ENCODE data around the gene VILL.
"Not testable (repeated sequence)": the region's sequence is repeated elsewhere in the genome, so short reads cannot be mapped to it uniquely, and the experiment has no call there.

Gene VILL

DNA sequence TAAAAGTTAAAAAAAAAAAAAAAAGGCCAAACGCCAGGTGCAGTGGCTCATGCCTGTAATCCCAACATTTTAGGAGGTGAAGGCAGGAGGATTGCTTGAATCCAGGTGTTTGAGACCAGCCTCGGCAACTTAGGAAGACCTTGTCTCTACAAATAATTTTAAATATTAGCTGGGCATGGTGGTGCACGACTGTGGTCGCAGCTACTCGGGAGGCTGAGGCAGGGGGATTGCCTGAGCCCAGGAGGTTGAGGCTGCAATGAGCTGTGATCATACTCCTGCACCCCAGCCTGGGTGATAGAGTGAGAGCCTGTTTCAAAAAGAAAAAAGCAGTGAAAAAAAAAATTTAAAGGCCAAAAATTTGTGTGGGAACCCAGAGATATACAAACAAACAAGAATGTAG is 45.7 kb downstream of the VILL start:
- DNase-seq (ENCODE audit: low read depth in 2 of 2), result no peak

DNA sequence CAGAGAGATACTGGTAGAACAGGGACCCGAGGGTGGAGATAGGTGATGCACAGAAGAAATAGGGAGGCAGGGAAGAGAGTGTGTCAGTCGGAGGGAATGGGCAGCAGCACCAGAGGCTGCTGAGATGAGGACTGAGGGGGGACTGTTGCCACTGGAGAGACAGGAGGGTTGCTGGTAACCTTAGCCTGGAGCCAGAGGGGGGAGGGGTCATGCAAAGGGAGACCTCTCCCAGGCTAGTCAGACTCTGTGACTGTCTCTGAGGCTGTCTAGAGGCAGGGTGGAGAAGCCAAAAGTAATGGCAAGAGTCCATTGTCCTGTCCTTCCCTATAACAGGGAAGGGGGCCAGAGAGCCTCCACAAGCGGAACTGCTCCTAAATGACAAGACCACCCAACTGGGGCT is 46.3 kb downstream of the VILL start:
- no peak for DNase-seq (ENCODE audit: low read depth in 2 of 2)

DNA sequence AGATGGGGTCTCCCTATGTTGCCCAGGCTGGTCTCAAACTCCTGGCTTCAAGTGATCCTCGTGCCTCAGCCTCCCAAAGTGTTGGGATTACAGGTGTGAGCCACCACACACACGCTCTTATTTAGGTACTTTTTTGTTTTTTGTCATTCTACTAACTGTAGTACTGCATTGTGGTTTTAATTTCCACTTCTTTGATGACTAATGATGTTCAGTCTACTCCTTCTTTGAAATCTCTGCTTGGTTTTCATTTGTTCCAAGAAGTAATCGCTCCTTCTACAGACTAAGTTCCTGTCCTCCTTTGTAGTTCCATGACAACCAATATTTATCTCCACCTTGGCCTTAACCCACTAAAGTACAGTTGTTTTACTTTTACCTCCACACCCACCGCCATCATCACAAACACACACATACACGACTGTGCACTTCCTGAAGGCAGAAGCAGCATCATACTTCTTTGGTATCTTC is 47.9 kb downstream of the VILL start:
- DNase-seq (ENCODE audit: low read depth in 2 of 2), result no peak

DNA sequence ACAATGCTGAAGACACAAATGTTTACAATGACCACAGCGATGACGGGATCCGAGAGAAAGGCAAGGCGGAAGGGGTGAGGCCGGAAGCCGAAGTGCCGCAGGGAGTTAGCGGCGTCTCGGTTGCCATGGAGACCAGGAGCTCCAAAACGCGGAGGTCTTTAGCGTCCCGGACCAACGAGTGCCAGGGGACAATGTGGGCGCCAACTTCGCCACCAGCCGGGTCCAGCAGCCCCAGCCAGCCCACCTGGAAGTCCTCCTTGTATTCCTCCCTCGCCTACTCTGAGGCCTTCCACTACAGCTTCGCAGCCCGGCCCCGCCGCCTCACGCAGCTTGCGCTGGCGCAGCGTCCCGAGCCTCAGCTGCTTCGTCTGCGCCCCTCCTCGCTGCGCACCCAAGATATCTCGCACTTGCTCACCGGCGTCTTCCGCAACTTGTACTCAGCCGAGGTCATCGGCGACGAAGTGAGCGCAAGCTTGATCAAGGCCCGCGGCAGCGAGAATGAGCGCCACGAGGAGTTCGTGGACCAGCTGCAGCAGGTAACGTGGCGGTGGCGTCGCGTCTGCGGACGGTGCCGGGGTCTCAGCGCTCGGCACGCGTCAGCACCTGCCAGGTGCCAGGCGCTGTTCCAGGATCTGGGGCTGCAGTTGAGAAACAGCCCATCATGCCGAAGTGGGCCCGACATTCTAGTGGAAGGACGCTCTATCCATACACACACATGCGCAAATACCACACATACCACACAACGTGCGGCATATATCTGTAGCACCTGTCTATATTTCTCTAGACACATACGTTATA is 48.7 kb downstream of the VILL start, which contains the start of gene DLEC1:
Gene DLEC1 (plus strand): TSS at position 108 of the 798 bp plus-strand sequence. CDS start 18 bp downstream, at position 126.
- DNase-seq (ENCODE audit: low read depth in 2 of 2), result peak; percentile 65 to 74

DNA sequence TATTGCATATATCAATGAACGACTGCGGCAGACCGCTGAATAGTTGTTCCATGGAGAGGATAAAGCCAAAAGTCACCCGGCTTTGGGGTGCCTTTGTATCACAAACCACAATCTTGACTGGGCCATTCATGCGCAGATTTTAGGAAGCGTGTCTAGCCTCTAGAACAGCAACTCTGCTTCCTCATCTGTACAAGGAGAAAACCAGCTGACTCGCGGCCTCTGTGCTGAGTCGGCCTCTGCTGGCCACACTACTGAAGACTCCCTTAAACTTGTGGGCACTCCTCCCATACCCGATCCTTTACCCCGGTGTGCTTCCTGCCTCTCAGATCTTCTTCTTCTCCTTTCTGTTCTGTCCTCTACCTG is 49.3 kb downstream of the VILL start:
- DNase-seq (ENCODE audit: low read depth in 2 of 2), result peak in 1 of 2 donors; percentile 19

DNA sequence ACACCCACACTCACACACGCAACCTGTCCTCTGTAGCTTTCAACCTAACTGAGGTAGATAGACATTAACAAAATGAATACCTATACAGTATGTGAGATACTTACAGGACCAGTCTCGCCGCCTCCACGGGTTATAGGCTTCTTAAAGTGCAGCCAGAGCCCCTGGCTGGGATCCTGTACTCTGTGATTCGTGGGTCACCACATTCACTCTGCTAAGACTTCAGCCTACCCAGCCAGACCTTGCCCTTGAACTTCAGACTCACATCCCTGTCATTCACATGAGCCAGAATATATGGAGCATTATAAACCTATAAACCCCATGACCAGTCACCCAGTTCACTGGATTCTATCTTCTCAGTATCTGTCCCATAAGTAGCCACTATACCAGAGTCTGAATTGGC is 49.8 kb downstream of the VILL start:
- DNase-seq (ENCODE audit: low read depth in 2 of 2), result no peak

DNA sequence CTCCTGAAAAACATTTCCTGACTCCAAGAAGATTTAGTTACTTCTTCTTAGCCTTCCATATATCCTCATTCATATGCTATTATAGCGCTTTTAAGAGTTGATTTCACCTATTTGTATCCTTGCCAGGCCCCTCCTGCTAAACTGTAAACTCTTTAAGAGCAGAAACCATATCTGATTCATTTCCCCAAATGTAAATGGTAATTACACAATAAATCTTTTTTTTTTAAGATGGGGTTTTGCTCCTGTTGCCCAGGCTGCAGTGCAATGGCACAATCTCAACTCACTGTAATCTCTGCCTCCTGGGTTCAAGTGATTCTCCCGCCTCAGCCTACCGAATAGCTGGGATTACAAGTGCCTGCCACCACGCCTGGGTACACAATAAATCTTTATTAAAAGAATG is 52.9 kb downstream of the VILL start:
- DNase-seq (ENCODE audit: low read depth in 2 of 2), result no peak

DNA sequence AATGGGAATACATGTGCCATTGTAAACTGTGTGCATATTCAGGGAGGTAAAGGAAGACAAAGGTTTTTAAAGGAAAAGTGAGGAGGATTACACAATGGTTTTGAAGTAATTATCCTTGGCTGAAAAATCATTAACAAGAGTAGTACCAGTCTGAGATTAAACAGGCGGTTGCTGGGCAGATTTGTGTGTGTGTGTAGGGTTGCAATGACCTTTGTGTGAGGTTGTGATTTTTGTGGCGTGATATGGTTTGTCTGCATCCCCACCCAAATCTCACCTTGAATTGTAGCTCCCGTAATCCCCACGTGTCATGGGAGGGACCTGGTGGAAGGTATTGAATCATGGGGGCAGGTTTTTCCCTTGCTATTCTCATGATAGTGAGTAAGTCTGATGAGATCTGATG is 55.4 kb downstream of the VILL start:
- DNase-seq (ENCODE audit: low read depth in 2 of 2), result no peak

DNA sequence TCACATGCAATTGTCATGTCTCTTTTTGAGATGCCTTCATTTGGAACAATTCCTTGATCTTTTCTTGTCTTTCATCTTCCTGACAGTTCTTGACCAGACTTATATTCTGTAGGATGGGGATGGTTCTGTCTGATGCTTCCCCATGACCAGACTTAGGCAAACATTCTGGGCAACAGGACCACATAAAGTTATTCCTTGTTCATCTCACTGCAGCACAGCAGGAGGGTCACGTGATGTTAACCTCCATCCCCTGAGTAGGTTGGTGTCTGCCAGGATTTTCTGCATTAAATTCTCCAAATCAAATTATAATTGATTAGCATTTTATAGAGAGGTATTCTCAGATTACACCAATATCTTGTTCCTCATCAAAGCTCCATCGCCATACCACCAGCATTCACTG is 56.2 kb downstream of the VILL start:
- DNase-seq (ENCODE audit: low read depth in 2 of 2), result no peak

DNA sequence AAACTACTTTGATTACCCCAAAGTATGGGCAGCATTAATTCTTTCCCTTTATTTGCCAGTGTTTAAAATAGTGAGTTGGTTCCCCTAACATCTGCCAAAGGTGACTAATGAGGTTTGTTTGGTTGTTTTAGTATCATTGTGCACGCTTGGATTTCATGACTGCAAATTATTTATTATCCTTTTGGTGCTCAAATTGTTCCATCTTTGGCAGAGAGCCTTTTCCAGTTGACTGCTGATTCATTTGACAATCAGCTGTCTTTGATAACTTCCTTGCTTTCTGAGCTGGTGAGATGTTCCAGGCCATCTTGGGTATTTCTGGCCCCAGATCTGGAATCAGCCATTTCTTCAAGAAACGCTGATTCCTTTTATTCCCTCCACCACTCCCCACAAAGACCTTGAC is 57.3 kb downstream of the VILL start:
- no peak for DNase-seq (ENCODE audit: low read depth in 2 of 2)

DNA sequence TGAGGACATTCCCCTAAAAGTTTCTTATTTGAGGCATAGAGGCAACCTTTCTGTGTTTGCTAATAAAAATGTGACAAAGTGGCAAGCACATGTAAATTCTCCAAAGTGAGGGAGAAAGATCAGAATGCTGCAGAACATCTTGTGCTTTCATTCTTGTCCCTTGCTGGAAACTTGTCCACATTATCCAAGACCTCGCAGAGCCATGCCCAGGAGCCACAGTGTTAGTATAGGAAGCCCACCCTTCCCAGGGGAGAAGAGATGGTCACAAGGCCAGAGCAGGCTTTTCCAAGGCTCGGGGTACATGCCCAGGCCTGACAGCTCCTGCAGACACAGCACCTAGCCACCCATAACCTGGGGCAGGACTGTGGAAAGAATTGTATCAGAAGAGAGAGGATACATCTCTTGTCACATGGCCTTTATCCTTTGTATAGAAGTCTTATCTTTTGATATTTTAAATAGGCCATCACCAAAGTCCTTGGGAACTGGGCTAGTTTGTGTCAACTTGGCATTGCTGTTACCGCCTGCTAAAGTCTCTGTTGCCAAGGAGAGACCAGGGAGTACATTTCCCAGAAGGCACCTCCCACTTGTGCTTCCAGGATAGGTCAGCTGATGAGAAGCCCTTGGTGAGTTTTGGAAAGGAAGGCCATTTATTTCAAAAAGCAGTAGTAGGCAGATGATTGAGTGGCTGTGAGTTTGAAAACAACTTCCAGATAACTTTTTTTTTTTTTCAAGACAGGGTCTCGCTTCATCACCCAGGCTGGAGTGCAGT is 59.0 kb downstream of the VILL start:
- DNase-seq (ENCODE audit: low read depth in 2 of 2), result no peak

DNA sequence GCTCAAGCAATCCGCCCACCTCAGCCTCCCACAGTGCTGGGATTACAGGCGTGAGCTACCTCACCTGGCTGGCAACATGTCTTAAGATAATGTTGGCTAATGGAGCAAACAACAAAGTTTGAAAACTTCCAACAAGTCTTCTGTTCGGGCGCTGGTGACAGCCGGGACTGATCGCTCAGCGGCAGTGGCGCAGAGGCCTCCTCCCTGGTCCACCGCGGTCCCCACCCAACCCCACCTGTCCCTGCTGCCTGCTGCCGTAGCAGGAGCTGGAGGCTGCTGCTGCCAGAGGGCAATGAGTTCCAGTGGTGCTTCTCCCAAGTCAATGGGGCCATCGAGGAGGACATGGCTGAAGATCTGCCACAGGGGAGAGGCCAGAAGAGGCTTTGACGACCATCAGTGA is 60.5 kb downstream of the VILL start:
- no peak for DNase-seq (ENCODE audit: low read depth in 2 of 2)

DNA sequence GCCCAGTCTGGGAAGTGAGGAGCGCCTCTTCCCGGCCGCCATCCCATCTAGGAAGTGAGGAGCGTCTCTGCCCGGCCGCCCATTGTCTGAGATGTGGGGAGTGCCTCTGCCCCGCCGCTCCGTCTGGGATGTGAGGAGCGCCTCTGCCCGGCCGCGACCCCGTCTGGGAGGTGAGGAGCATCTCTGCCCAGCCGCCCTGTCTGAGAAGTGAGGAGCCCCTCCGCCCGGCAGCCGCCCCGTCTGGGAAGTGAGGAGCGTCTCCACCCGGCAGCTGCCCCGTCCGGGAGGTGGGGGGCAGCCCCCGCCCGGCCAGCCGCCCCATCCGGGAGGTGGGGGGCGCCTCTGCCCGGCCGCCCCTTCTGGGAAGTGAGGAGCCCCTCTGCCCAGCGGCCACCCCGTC is 62.7 kb downstream of the VILL start:
- not testable (repeated sequence) for DNase-seq (ENCODE audit: low read depth in 2 of 2)

DNA sequence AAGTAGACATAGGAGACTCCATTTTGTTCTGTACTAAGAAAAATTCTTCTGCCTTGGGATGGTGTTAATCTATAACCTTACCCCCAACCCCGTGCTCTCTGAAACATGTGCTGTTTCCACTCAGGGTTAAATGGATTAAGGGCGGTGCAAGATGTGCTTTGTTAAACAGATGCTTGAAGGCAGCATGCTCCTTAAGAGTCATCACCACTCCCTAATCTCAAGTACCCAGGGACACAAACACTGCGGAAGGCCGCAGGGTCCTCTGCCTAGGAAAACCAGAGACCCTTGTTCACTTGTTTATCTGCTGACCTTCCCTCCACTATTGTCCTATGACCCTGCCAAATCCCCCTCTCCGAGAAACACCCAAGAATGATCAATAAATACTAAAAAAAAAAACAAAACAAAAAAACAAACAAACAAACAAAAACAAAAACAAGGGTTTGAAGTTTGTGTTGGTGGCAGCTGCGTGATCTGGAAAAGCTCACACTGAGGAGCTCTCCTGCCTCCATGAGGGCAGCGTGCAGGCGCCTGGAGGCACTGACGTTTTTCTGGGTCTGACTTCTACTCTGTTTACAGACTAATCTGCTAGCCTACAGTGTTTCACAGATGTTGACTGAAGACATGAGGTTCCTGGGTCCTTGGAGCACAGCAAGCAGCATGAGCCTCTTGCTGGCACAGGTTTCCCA is 63.4 kb downstream of the VILL start:
- DNase-seq (ENCODE audit: low read depth in 2 of 2), result not testable (repeated sequence)

DNA sequence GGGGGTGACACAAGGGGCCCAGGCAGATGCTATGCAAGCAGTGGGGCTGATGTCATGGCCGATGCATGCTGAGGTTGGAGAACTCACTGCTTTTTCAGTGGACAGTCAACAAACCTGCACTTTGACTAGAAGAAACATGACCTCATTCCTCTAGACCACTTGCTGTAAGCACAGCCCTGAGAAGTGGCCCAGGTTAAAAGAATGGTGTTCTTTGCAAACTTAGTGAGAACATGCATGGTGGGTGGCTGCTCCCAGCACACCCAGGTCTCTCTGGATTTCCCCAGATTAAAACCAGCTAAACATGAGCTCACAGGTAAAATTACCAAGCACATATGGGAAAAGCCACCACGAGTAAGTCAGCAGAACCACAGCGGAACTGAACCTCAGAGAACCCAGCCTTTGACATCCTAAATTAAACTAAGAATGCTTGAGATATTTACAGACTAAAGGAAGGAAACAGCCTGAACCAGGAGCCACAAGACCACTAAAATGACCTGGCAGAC is 64.0 kb downstream of the VILL start:
- no peak for DNase-seq (ENCODE audit: low read depth in 2 of 2)
